Osteocyte (in vitro differentiated cells): ENCODE measurements around the gene TMUB2. TPM values are rescaled to one million over a fixed set of nuclear protein-coding genes. Genes with fewer than 3 reads are reported as not detected.
A peak's percentile ranks its signal among the peaks of the same experiment; 100 is the strongest.

Source experiments
- DNase-seq: peaks from one replicate; pipeline ENCODE4 v3.0.0; 2021; ENCODE audit warnings: mixed read lengths; ENCODE audit not compliant: unreplicated experiment; ENCODE audit errors: extremely low spot score
- H3K27ac Mint-ChIP-seq: one replicate; pipeline ENCODE4 v1.8.0; 2021; ENCODE audit warnings: mild to moderate bottlenecking, mixed read lengths; ENCODE audit not compliant: unreplicated experiment
- H3K27me3 Mint-ChIP-seq: one replicate; pipeline ENCODE4 v1.8.0; 2021; ENCODE audit warnings: mixed read lengths; ENCODE audit not compliant: unreplicated experiment
- H3K36me3 Mint-ChIP-seq: one replicate; pipeline ENCODE4 v1.8.0; 2021; ENCODE audit warnings: mixed read lengths; ENCODE audit not compliant: unreplicated experiment
- H3K4me1 Mint-ChIP-seq: one replicate; pipeline ENCODE4 v1.8.0; 2021; ENCODE audit warnings: mixed read lengths; ENCODE audit not compliant: unreplicated experiment
- H3K4me3 Mint-ChIP-seq: one replicate; pipeline ENCODE4 v1.8.0; 2021; ENCODE audit warnings: mild to moderate bottlenecking, moderate library complexity, mixed read lengths; ENCODE audit not compliant: unreplicated experiment
- H3K9me3 Mint-ChIP-seq: one replicate; pipeline ENCODE4 v1.8.0; 2021; ENCODE audit warnings: mixed read lengths; ENCODE audit not compliant: unreplicated experiment
- CTCF ChIP-seq: fragments of 200-600 bp; sonication (generic); IDR thresholded peaks from 2 replicates; pipeline ENCODE4 v1.5.0; 2021; ENCODE audit warnings: antibody characterized with exemption, mild to moderate bottlenecking, moderate library complexity
- total RNA-seq: library from RNA; stranded (reverse); gene quantifications from 2 replicates; pipeline ENCODE4 v1.2.1, GENCODE V29; 2021

The TMUB2 gene
- total RNA-seq, 1 donor from 2014 or later = 39.3 TPM

GRCh38 chr17:44216694-44217093 lies 29.9 kb downstream of the TMUB2 start:
- H3K4me1 Mint-ChIP-seq = peaks cover 16% of the 10 kb centered on the region
- H3K27ac Mint-ChIP-seq = peak overlapping the region; percentile 10
- H3K27me3 Mint-ChIP-seq = no peaks in the 10 kb centered on the region
- no peak for TF ChIP-seq CTCF
- H3K36me3 Mint-ChIP-seq = peaks cover 28% of the 10 kb centered on the region
- peak overlapping the region; percentile 35 for H3K4me3 Mint-ChIP-seq
- no peak for DNase-seq
- H3K9me3 Mint-ChIP-seq = no peaks in the 10 kb centered on the region

DNA sequence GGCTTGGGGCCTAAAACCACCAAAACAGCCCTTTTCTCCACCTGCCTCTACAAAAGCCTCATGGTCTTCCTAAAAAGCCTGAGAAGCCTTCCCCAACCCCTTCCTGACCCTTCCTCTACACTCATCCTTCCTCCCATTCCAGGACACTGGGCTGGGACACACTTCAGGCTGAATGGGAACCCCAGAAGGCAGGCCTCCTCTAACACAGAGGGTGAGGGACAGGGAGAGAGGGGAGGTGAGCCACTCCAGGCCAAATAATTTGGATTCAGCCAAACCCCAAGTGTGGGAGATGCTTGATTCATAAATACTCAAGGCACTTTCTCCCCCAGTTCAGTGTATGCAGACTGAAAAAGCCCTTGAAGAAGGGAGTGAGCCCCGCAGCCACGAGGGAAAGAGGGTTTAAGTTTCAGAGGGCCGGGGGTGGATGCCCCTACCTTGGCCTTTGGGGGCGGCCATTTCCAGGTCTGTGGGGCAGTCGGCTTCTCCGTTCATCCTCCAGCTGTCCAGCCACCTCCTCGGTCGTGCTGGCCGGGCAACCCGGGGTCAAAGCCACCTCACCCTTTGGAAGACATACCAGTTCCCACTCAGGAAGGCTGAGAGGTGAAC lies 31.1 kb downstream of the TMUB2 start:
- DNase-seq = no peak
- H3K27ac Mint-ChIP-seq = peak overlapping the region; percentile 55
- H3K4me1 Mint-ChIP-seq = peaks cover 26% of the 10 kb centered on the region
- TF ChIP-seq CTCF = no peak
- H3K4me3 Mint-ChIP-seq = peak overlapping the region; percentile 68
- H3K9me3 Mint-ChIP-seq = no peaks in the 10 kb centered on the region
- H3K27me3 Mint-ChIP-seq = no peaks in the 10 kb centered on the region
- peaks cover 28% of the 10 kb centered on the region for H3K36me3 Mint-ChIP-seq

- Mint-ChIP-seq H3K27me3 (no peaks in the 10 kb centered on the region), H3K27ac (peak overlapping the region; percentile 55), H3K36me3 (peaks cover 23% of the 10 kb centered on the region), H3K9me3 (no peaks in the 10 kb centered on the region), H3K4me1 (peaks cover 30% of the 10 kb centered on the region), H3K4me3 (peak overlapping the region; percentile 68)
- peak; percentile 96 for DNase-seq
- peak; percentile 70 for TF ChIP-seq CTCF
Observed at GRCh38 chr17:44218344-44219107, 31.8 kb downstream of the TMUB2 start.

GRCh38 chr17:44219108-44219615 lies 32.4 kb downstream of the TMUB2 start:
- H3K4me1 Mint-ChIP-seq = peaks cover 30% of the 10 kb centered on the region
- no peaks in the 10 kb centered on the region for H3K9me3 Mint-ChIP-seq
- peaks cover 17% of the 10 kb centered on the region for H3K36me3 Mint-ChIP-seq
- H3K4me3 Mint-ChIP-seq = no peak overlapping the region
- TF ChIP-seq CTCF = peak; percentile 48
- H3K27me3 Mint-ChIP-seq = no peaks in the 10 kb centered on the region
- peak; percentile 89 for DNase-seq
- H3K27ac Mint-ChIP-seq = no peak overlapping the region

GRCh38 chr17:44219616-44220212 lies 32.9 kb downstream of the TMUB2 start, which contains the start of gene UBTF:
Gene UBTF, minus strand, starts transcription at chr17:44219675. Its CDS starts 1,446 bp downstream, at chr17:44218229.
- Mint-ChIP-seq H3K4me3 (peak within 1 kb of the TSS; percentile 92), H3K4me1 (peaks cover 30% of the 10 kb centered on the region), H3K27me3 (no peaks in the 10 kb centered on the region), H3K27ac (peak within 1 kb of the TSS; percentile 96), H3K9me3 (no peaks in the 10 kb centered on the region), H3K36me3 (peaks cover 13% of the 10 kb centered on the region)
- TF ChIP-seq CTCF = no peak
- peak; percentile 91 for DNase-seq
